Transverse colon (tissue), 4 donors: ENCODE measurements around the gene TNS1.

ENCODE experiments used
- CTCF ChIP-seq, 5 experiments: fragments of 200-600 bp in 3 of 5; fragments of 450-650 bp in 2 of 5; sonication (generic) in 3 of 5; IDR thresholded peaks; 1 replicate in 2 of 5; 2 replicates in 3 of 5; pipeline ENCODE4 v1.5.1; 2016 to 2017; ENCODE audit warnings: antibody characterized with exemption in 5 of 5, inconsistent platforms in 3 of 5, mild to moderate bottlenecking in 2 of 5, moderate library complexity in 1 of 5
- EP300 ChIP-seq: sonication (generic); formaldehyde crosslinking; IDR thresholded peaks from one replicate; pipeline ENCODE4 v1.6.1; 2017; ENCODE audit warnings: antibody characterized with exemption, low read depth
- POLR2AphosphoS5 ChIP-seq, 3 donors: sonication (generic); formaldehyde crosslinking; IDR thresholded peaks; one replicate each; pipeline ENCODE4 v1.6.1; 2016; ENCODE audit warnings: antibody characterized with exemption in 3 of 3

- no peak for TF ChIP-seq CTCF (IDR thresholded peaks at IDR 0.05)
- TF ChIP-seq EP300, result no peak
- TF ChIP-seq POLR2AphosphoS5 (IDR thresholded peaks at IDR 0.05), result no peak
These were observed 172.0 kb downstream of the TNS1 start for GRCh38 chr2:217830807-217831206.
